Hepatocyte (in vitro differentiated cells): ENCODE results near the gene KRT14. TPM values are rescaled to one million over a fixed set of nuclear protein-coding genes. Genes with fewer than 3 reads are reported as not detected.
"Not testable (repeated sequence)": the region's sequence is repeated elsewhere in the genome, so short reads cannot be mapped to it uniquely, and the experiment has no call there.

Experiments used
- DNase-seq: peaks from one replicate; pipeline ENCODE4 v3.0.0-alpha.2; 2016; ENCODE audit warnings: low spot score
- H2AFZ ChIP-seq: fragments of 200-600 bp; sonication (generic); 2 replicates; pipeline ENCODE4 v1.6.0; 2016; ENCODE audit warnings: antibody characterized with exemption, mild to moderate bottlenecking
- H3K27ac ChIP-seq: fragments of 200-600 bp; sonication (generic); 2 replicates; pipeline ENCODE4 v1.5.1; 2016; ENCODE audit warnings: mild to moderate bottlenecking
- H3K27me3 ChIP-seq: fragments of 200-600 bp; sonication (generic); 2 replicates; pipeline ENCODE4 v1.6.1; 2016
- H3K36me3 ChIP-seq: fragments of 200-600 bp; sonication (generic); replicated peaks from 2 replicates; pipeline ENCODE4 v1.5.1; 2016; ENCODE audit warnings: low read depth; ENCODE audit not compliant: insufficient read depth
- H3K4me1 ChIP-seq: fragments of 200-600 bp; sonication (generic); 2 replicates; pipeline ENCODE4 v1.5.1; 2016; ENCODE audit warnings: mild to moderate bottlenecking, moderate library complexity; ENCODE audit not compliant: insufficient read depth
- H3K4me2 ChIP-seq: fragments of 200-600 bp; sonication (generic); 2 replicates; pipeline ENCODE4 v1.6.0; 2016
- H3K4me3 ChIP-seq: fragments of 200-600 bp; sonication (generic); 2 replicates; pipeline ENCODE4 v1.5.1; 2016; ENCODE audit warnings: mild to moderate bottlenecking
- H3K79me2 ChIP-seq: fragments of 200-600 bp; sonication (generic); 2 replicates; pipeline ENCODE4 v1.6.0; 2017; ENCODE audit warnings: mild to moderate bottlenecking
- H3K9me2 ChIP-seq: fragments of 200-600 bp; sonication (generic); replicated peaks from 2 replicates; pipeline ENCODE4 v1.6.0; 2017; ENCODE audit warnings: mild to moderate bottlenecking; ENCODE audit not compliant: insufficient read depth
- H3K9me3 ChIP-seq: fragments of 200-600 bp; sonication (generic); 2 replicates; pipeline ENCODE4 v1.5.1; 2016; ENCODE audit warnings: low read depth, mild to moderate bottlenecking
- H4K20me1 ChIP-seq: fragments of 200-600 bp; sonication (generic); 2 replicates; pipeline ENCODE4 v1.6.0; 2016; ENCODE audit warnings: mild to moderate bottlenecking; ENCODE audit not compliant: insufficient read depth, poor library complexity, severe bottlenecking
- EZH2 ChIP-seq: fragments of 200-600 bp; sonication (generic); IDR thresholded peaks from 2 replicates; pipeline ENCODE4 v1.6.1; 2016; ENCODE audit warnings: antibody characterized with exemption, mild to moderate bottlenecking, borderline replicate concordance
- EZH2phosphoT487 ChIP-seq: fragments of 200-600 bp; sonication (generic); IDR thresholded peaks from one replicate; pipeline ENCODE4 v1.6.1; 2018; ENCODE audit warnings: antibody characterized with exemption, mild to moderate bottlenecking, low read depth, moderate library complexity; ENCODE audit not compliant: unreplicated experiment, severe bottlenecking
- WGBS: methylation state at CpG from one replicate; pipeline ENCODE4 v1.1.6; 2016; ENCODE audit warnings: low lambda C conversion rate; ENCODE audit errors: missing lambda C conversion rate; 5-methylcytosine and 5-hydroxymethylcytosine counted together
- polyA plus RNA-seq: library from polyadenylated mRNA; unstranded; fragments of >200 nt; fragmentation: Nextera tagmentation; extraction: Ambion mirVana; gene quantifications from 2 replicates; pipeline ENCODE4 v1.2.1, GENCODE V29; 2016
- total RNA-seq: library from RNA; depleted of rRNA; stranded (reverse); fragments of >200 nt; gene quantifications from 2 replicates; pipeline ENCODE4 v1.2.3, GENCODE V29; 2014
- TF ChIP-seq, protein P1 (sequence below): fragments of 200-600 bp; sonication (generic); IDR thresholded peaks from 2 replicates; pipeline ENCODE4 v1.5.1; 2016; ENCODE audit warnings: antibody characterized with exemption, mild to moderate bottlenecking; ENCODE audit not compliant: poor library complexity

KRT14 gene
- total and polyA plus RNA-seq, 2 experiments from 2014 or later, result 0.33 to 1.9 TPM

DNA sequence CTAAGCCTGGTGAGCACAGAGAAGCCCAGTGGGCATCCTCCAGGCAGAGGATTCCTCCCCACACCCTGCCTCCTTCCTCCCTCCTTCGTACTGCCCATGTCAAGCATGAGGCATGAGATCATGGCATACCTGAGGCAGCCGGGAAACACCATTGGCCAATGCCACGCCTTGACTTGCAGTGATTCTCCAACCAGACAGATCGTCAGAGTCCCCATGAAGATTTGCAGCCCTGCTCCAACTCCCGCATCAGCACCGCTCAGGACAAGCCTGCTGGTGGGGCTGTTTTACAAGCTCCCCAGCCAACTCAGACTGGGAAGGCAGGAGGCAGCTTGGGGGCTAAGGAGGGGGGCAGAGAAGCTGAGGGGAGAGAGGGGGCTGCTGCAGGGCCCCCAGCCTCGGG, 28.8 kb upstream of the KRT14 start:
- peak; percentile 57 for DNase-seq
- H3K27ac ChIP-seq, result no peak overlapping the region
- 48% methylated on average over 7 of the region's 7 CpGs for WGBS

DNA sequence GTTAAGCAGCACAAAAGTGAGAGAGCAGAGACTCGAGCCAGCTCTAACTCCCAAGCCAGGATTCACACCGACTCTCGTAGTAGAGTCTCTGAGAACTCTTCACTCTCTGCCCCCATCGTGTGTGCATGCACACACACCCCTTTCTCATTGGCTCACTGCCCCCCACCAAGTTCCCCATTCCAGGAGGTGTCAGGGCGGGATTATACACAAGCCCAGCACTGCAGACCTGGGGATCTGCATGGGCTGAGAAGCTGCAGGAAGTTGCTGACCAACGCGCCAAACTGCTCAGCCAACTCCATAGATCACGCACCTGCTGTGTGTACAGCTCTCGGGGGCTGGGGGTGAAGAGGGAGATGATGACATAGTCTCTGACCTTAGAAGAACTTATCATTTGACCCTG, 28.1 kb upstream of the KRT14 start:
- not testable (repeated sequence) for H3K36me3 ChIP-seq, H3K9me3 ChIP-seq, H4K20me1 ChIP-seq, H3K79me2 ChIP-seq, H3K27me3 ChIP-seq, H2AFZ ChIP-seq, H3K9me2 ChIP-seq, H3K4me3 ChIP-seq, H3K4me1 ChIP-seq, H3K4me2 ChIP-seq, DNase-seq, H3K27ac ChIP-seq
- 71% methylated on average over 9 of the region's 9 CpGs for WGBS

More for the DNA sequence above, 28.8 kb upstream of the KRT14 start:
- Histone ChIP-seq H4K20me1 (no peaks in the 10 kb centered on the region), H3K4me2 (no peak overlapping the region), H2AFZ (no peak overlapping the region), H3K9me2 (no peaks in the 10 kb centered on the region), H3K79me2 (no peaks in the 10 kb centered on the region), H3K36me3 (no peaks in the 10 kb centered on the region), H3K4me1 (no peaks in the 10 kb centered on the region), H3K9me3 (no peaks in the 10 kb centered on the region), H3K27me3 (no peaks in the 10 kb centered on the region), H3K4me3 (no peak overlapping the region)
- TF ChIP-seq EZH2 (no peak), EZH2phosphoT487 (no peak)
- TF ChIP-seq, protein P1, sequence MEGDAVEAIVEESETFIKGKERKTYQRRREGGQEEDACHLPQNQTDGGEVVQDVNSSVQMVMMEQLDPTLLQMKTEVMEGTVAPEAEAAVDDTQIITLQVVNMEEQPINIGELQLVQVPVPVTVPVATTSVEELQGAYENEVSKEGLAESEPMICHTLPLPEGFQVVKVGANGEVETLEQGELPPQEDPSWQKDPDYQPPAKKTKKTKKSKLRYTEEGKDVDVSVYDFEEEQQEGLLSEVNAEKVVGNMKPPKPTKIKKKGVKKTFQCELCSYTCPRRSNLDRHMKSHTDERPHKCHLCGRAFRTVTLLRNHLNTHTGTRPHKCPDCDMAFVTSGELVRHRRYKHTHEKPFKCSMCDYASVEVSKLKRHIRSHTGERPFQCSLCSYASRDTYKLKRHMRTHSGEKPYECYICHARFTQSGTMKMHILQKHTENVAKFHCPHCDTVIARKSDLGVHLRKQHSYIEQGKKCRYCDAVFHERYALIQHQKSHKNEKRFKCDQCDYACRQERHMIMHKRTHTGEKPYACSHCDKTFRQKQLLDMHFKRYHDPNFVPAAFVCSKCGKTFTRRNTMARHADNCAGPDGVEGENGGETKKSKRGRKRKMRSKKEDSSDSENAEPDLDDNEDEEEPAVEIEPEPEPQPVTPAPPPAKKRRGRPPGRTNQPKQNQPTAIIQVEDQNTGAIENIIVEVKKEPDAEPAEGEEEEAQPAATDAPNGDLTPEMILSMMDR, result no peak

DNA sequence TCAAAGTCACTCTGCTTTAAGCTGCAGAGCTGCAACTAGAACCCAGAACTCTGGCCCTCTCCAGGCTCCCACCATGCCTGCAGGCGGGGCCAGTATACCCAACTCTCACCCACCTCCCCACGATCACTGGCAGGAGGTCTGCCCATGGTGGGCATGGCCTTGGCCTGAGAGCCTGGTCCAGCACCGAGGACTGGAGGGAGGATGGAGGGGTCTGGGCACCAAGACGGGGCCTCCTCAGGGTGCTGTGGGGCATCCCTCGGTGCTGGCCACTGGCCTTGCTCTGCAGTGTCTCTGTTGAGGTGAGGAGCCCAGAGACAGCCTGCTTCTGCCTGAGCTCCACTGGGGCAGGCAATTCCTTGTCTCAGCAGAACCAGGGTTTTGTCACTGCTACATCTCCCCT, 27.4 kb upstream of the KRT14 start:
- Histone ChIP-seq H3K4me1 (no peaks in the 10 kb centered on the region), H3K9me2 (no peaks in the 10 kb centered on the region), H3K27ac (no peak overlapping the region), H3K36me3 (no peaks in the 10 kb centered on the region), H2AFZ (no peak overlapping the region), H3K4me3 (no peak overlapping the region), H3K4me2 (no peak overlapping the region), H3K27me3 (no peaks in the 10 kb centered on the region), H4K20me1 (no peaks in the 10 kb centered on the region), H3K79me2 (no peaks in the 10 kb centered on the region), H3K9me3 (no peaks in the 10 kb centered on the region)
- WGBS, result 94% methylated on average over 5 of the region's 5 CpGs
- no peak for TF ChIP-seq EZH2
- TF ChIP-seq, protein P1, result no peak
- TF ChIP-seq EZH2phosphoT487, result no peak
- no peak for DNase-seq

DNA sequence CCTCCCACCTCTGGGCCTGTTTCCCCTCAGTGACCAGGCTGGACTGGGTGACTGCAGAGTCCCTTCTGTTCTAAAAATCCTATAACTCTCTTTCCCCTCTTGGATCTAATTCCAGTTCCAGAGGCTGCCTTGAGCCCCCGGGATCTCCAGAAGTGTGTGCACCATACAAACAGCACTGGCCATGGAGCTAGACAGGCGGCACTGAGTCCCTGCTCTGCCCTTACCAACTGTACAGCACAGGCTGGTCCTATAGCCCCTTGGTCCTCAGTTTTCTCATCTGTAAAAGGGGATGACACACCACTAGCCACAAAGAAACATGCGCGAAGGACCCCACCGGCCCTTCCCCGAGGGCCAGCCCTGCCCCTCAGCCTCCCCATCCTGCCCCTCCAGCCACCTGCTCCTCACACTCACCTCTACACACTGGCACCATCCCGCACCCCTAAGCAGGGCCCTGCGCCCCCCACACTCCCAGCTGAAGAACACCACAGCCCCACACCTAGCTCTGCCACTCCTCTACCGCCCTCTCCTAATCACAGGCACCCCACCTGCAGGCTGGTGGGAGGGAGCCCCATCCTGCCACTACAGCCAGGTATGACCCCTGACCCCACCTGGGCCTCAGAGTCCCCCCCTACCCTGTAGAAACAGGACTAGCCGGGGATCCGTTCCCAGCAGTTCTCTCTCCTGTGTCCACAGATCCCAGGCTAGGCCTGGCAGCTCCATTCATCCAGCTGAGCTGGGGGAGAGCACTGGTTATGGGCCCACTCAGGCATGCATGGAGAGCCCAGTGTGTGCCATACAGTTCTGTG, 26.8 kb upstream of the KRT14 start:
- Histone ChIP-seq H3K4me3 (no peak overlapping the region), H3K9me3 (no peaks in the 10 kb centered on the region), H3K36me3 (no peaks in the 10 kb centered on the region), H3K79me2 (no peaks in the 10 kb centered on the region), H2AFZ (no peak overlapping the region), H3K4me1 (no peaks in the 10 kb centered on the region), H3K4me2 (no peak overlapping the region), H3K27me3 (no peaks in the 10 kb centered on the region), H3K9me2 (no peaks in the 10 kb centered on the region), H3K27ac (no peak overlapping the region), H4K20me1 (no peaks in the 10 kb centered on the region)
- DNase-seq, result no peak
- TF ChIP-seq EZH2 (no peak), EZH2phosphoT487 (no peak)
- TF ChIP-seq, protein P1, result no peak
- 88% methylated on average over 10 of the region's 11 CpGs for WGBS

DNA sequence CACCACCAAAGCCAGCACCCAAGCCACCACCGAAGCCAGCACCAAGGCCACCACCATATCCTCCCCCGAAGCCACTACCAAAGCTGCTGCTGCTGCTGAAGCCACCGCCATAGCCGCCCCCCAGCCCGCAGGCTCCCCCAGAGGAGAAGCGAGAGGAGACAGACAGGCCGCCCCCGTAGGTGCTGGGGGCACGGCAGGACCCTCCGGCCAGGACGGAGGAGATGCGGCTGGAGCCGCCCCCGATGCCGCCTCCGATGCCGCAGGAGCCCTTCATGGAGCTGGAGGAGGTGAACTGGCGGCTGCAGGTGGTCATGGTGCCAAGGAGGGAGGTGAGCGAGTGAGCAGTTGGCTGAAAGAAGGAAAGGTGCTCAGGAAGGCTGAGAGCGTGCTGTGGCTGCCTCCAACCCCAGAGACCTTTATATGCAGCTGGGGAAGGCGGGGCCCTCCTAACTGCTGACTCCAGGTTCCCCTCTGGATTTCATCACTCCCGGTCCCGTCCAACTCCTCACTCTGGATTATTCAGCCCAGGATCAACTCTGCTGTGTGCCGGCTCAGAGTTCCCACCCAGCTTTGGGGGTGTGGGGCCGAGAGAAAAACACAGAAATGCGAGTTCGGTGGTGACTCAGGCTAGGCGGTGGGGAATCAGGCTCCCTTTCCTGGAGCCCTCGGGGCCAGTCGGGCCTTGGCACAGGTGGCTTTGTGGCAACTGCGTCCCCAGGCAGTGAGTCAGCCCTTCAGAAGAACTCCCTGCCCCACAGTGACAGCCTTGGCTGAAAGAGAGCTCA, 25.9 kb upstream of the KRT14 start, which contains the start of gene KRT16:
TSS of gene KRT16 (minus strand) at position 392 of the 785 bp plus-strand sequence. CDS start at position 313, 79 bp downstream.
- H4K20me1 ChIP-seq, H3K4me3 ChIP-seq, H3K27me3 ChIP-seq, H2AFZ ChIP-seq, H3K27ac ChIP-seq, H3K4me1 ChIP-seq, H3K4me2 ChIP-seq, DNase-seq, H3K36me3 ChIP-seq, H3K9me2 ChIP-seq, H3K9me3 ChIP-seq, H3K79me2 ChIP-seq: not testable (repeated sequence)
- 87% methylated on average over 28 of the region's 31 CpGs for WGBS
